K562 (cell line): ENCODE measurements around the gene OSBPL10.

Experiments
- DNMT1 ChIP-seq: fragments of 450-650 bp; IDR thresholded peaks from 2 replicates; pipeline ENCODE4 v1.6.1; 2016; ENCODE audit warnings: antibody characterized with exemption, mild to moderate bottlenecking
- HDAC6 ChIP-seq: IDR thresholded peaks from 2 replicates; pipeline ENCODE4 v1.6.1; 2012; ENCODE audit warnings: low read depth, mild to moderate bottlenecking, control low read depth, inconsistent platforms, low read length, moderate library complexity
- MAFF ChIP-seq: IDR thresholded peaks from 2 replicates; pipeline ENCODE4 v1.6.1; 2012; ENCODE audit warnings: low read length, improper control_type of control experiment
- PRMT5 ChIP-seq: sonication (generic); formaldehyde crosslinking; IDR thresholded peaks from 2 replicates; pipeline ENCODE4 v1.5.0; 2020; ENCODE audit warnings: missing genetic modification reagents
- SREBF2 ChIP-seq: sonication (generic); formaldehyde crosslinking; IDR thresholded peaks from 2 replicates; pipeline ENCODE4 v1.4.0; 2020; ENCODE audit warnings: mild to moderate bottlenecking, missing genetic modification reagents
- TBL1XR1 ChIP-seq, 2 experiments: IDR thresholded peaks; 2 replicates each; pipeline ENCODE4 v1.6.1; 2012; ENCODE audit warnings: improper control_type of control experiment in 2 of 2, low read length in 2 of 2, mild to moderate bottlenecking in 1 of 2
- ZNF79 ChIP-seq: fragments of 250-450 bp; sonication (Bioruptor Pico); IDR thresholded peaks from 2 replicates; pipeline ENCODE4 v1.4.0; 2020; ENCODE audit warnings: low read depth, mild to moderate bottlenecking, moderate library complexity
- TF ChIP-seq, protein P1 (sequence below): fragments of 250-450 bp; sonication (Bioruptor Pico); IDR thresholded peaks from 2 replicates; pipeline ENCODE4 v1.8.0; 2021; ENCODE audit warnings: borderline replicate concordance, mild to moderate bottlenecking, moderate library complexity; ENCODE audit not compliant: poor library complexity, severe bottlenecking
- TF ChIP-seq, protein P2 (sequence below), 2 experiments: IDR thresholded peaks in 1 of 2; conservative IDR thresholded peaks in 1 of 2; 2 replicates each; pipeline ENCODE4 v1.6.1; 2016; ENCODE audit warnings: low read depth in 2 of 2, mild to moderate bottlenecking in 1 of 2, missing compliant biosample characterization in 1 of 2, missing genetic modification characterization in 1 of 2, moderate library complexity in 1 of 2
- TF ChIP-seq, protein P3 (sequence below), 3 experiments: IDR thresholded peaks in 2 of 3; conservative IDR thresholded peaks in 1 of 3; 2 replicates each; pipeline ENCODE4 v1.5.1; 2011 to 2012; ENCODE audit warnings: low read length in 3 of 3, mild to moderate bottlenecking in 3 of 3, control low read depth in 2 of 3, improper control_type of control experiment in 1 of 3, inconsistent platforms in 1 of 3, low read depth in 1 of 3, mixed read lengths in 1 of 3, moderate library complexity in 1 of 3; ENCODE audit not compliant: insufficient read depth in 2 of 3
- TF ChIP-seq, protein P4 (sequence below), 2 experiments: fragments of 450-650 bp in 1 of 2; sonication (generic) in 1 of 2; formaldehyde crosslinking; conservative IDR thresholded peaks; 2 replicates each; pipeline versions ENCODE4 v1.4.0 to v1.8.1; 2020 to 2022; ENCODE audit warnings: mild to moderate bottlenecking in 1 of 2, missing genetic modification reagents in 1 of 2
- TF ChIP-seq, protein P5 (sequence below): fragments of 450-650 bp; IDR thresholded peaks from 2 replicates; pipeline ENCODE4 v1.6.1; 2016

DNA sequence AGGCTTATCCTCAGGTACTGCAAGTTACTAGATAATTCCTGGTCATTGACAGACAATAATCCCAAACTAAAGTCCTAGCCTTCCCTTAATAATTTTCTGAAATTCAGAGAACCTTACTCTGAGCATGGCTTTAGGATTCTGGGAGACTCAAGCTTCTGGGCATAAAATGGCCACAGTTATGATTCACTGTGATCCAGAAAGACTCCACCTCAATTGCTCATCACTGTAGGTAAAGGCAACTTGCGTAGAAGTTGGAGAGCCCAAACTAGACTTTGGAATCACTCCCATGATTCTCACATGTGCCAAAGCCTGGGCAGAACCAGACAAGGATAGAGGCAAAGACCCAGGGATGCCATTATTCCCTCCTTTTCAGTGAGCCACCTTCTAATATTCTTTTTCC is 195.3 kb downstream of the OSBPL10 start:
- TF ChIP-seq DNMT1, result no peak
- TF ChIP-seq, protein P1, sequence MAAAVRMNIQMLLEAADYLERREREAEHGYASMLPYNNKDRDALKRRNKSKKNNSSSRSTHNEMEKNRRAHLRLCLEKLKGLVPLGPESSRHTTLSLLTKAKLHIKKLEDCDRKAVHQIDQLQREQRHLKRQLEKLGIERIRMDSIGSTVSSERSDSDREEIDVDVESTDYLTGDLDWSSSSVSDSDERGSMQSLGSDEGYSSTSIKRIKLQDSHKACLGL, result no peak
- TF ChIP-seq, protein P2, sequence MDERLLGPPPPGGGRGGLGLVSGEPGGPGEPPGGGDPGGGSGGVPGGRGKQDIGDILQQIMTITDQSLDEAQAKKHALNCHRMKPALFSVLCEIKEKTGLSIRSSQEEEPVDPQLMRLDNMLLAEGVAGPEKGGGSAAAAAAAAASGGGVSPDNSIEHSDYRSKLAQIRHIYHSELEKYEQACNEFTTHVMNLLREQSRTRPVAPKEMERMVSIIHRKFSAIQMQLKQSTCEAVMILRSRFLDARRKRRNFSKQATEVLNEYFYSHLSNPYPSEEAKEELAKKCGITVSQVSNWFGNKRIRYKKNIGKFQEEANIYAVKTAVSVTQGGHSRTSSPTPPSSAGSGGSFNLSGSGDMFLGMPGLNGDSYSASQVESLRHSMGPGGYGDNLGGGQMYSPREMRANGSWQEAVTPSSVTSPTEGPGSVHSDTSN (CRISPR knock-in tag; IDR thresholded peaks at IDR 0.05; ENCODE audit: low read depth), result no peak
- TF ChIP-seq, protein P2 (tag; conservative IDR thresholded peaks at IDR 0.05; ENCODE audit: low read depth), result no peak
- TF ChIP-seq, protein P3, sequence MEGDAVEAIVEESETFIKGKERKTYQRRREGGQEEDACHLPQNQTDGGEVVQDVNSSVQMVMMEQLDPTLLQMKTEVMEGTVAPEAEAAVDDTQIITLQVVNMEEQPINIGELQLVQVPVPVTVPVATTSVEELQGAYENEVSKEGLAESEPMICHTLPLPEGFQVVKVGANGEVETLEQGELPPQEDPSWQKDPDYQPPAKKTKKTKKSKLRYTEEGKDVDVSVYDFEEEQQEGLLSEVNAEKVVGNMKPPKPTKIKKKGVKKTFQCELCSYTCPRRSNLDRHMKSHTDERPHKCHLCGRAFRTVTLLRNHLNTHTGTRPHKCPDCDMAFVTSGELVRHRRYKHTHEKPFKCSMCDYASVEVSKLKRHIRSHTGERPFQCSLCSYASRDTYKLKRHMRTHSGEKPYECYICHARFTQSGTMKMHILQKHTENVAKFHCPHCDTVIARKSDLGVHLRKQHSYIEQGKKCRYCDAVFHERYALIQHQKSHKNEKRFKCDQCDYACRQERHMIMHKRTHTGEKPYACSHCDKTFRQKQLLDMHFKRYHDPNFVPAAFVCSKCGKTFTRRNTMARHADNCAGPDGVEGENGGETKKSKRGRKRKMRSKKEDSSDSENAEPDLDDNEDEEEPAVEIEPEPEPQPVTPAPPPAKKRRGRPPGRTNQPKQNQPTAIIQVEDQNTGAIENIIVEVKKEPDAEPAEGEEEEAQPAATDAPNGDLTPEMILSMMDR (IDR thresholded peaks at IDR 0.05 in 2 of 3, conservative IDR thresholded peaks at IDR 0.05 in 1 of 3; ENCODE audit: insufficient read depth in 2 of 3, low read depth in 1 of 3, low read length in 3 of 3), result no peak
- TF ChIP-seq MAFF, result no peak
- TF ChIP-seq HDAC6, result no peak
- TF ChIP-seq TBL1XR1 (IDR thresholded peaks at IDR 0.05; ENCODE audit: low read length in 2 of 2), result no peak
- TF ChIP-seq, protein P4, sequence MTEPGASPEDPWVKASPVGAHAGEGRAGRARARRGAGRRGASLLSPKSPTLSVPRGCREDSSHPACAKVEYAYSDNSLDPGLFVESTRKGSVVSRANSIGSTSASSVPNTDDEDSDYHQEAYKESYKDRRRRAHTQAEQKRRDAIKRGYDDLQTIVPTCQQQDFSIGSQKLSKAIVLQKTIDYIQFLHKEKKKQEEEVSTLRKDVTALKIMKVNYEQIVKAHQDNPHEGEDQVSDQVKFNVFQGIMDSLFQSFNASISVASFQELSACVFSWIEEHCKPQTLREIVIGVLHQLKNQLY (CRISPR knock-in tag; conservative IDR thresholded peaks at IDR 0.05), result no peak
- TF ChIP-seq ZNF79 (CRISPR knock-in tag), result no peak
- TF ChIP-seq SREBF2 (CRISPR knock-in tag), result no peak
- TF ChIP-seq PRMT5, result no peak
- TF ChIP-seq, protein P5, sequence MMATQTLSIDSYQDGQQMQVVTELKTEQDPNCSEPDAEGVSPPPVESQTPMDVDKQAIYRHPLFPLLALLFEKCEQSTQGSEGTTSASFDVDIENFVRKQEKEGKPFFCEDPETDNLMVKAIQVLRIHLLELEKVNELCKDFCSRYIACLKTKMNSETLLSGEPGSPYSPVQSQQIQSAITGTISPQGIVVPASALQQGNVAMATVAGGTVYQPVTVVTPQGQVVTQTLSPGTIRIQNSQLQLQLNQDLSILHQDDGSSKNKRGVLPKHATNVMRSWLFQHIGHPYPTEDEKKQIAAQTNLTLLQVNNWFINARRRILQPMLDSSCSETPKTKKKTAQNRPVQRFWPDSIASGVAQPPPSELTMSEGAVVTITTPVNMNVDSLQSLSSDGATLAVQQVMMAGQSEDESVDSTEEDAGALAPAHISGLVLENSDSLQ, result no peak
